ENCODE data around the gene CALM1.

The CALM1 gene

GRCh38 chr14:90397425-90398314, 841 bp downstream of the CALM1 start:
- Histone ChIP-seq H3K4me2 (ENCODE audit: low read depth, low read length, poor library complexity, severe bottlenecking) (peak overlapping the region; percentile 94), H2AFZ (ENCODE audit: low read length) (no peak overlapping the region), H3F3A (ENCODE audit: low read depth) (0 out of 2 replicates have a peak, but pooled peaks cover 8% of the 10 kb centered on the region), H3K27me3 (ENCODE audit: insufficient read depth, low read length, poor library complexity, severe bottlenecking) (no peaks in the 10 kb centered on the region), H4K20me1 (ENCODE audit: insufficient read depth, low read length, poor library complexity, severe bottlenecking) (peaks cover 43% of the 10 kb centered on the region), H3K9ac (ENCODE audit: low read depth, low read length, poor library complexity, severe bottlenecking) (peak overlapping the region; percentile 81), H3K9me3 (ENCODE audit: insufficient read depth, low read depth, low read length) (no peaks in the 10 kb centered on the region), H3K9me2 (replicated peaks; ENCODE audit: low read depth, low read length) (no peaks in the 10 kb centered on the region), H3K4me1 (ENCODE audit: insufficient read depth, low read length, poor library complexity, severe bottlenecking) (peaks cover 39% of the 10 kb centered on the region), H3K36me3 (ENCODE audit: insufficient read depth, low read length) (peaks cover 26% of the 10 kb centered on the region), H3K4me3 (ENCODE audit: low read length, poor library complexity, severe bottlenecking) (peak overlapping the region; percentile 94), H3K79me2 (ENCODE audit: insufficient read depth, low read length) (peaks cover 51% of the 10 kb centered on the region)
- TF ChIP-seq EZH2phosphoT487 (IDR thresholded peaks at IDR 0.05; ENCODE audit: borderline replicate concordance): no peak
- TF ChIP-seq CTCF (conservative IDR thresholded peaks at IDR 0.05; ENCODE audit: low read length): no peak

GRCh38 chr14:90398315-90398839, 1.5 kb downstream of the CALM1 start:
- peak overlapping the region; percentile 81 for H3K9ac ChIP-seq (ENCODE audit: low read depth, low read length, poor library complexity, severe bottlenecking)
- peaks cover 33% of the 10 kb centered on the region for H3K36me3 ChIP-seq (ENCODE audit: insufficient read depth, low read length)
- H3K27me3 ChIP-seq (ENCODE audit: insufficient read depth, low read length, poor library complexity, severe bottlenecking): no peaks in the 10 kb centered on the region
- no peak overlapping the region for H2AFZ ChIP-seq (ENCODE audit: low read length)
- H3K9me2 ChIP-seq (replicated peaks; ENCODE audit: low read depth, low read length): no peaks in the 10 kb centered on the region
- H3K4me3 ChIP-seq (ENCODE audit: low read length, poor library complexity, severe bottlenecking): peak overlapping the region; percentile 94
- H3K9me3 ChIP-seq (ENCODE audit: insufficient read depth, low read depth, low read length): no peaks in the 10 kb centered on the region
- TF ChIP-seq CTCF (conservative IDR thresholded peaks at IDR 0.05; ENCODE audit: low read length): no peak
- no peak for TF ChIP-seq EZH2phosphoT487 (IDR thresholded peaks at IDR 0.05; ENCODE audit: borderline replicate concordance)
- H3K4me2 ChIP-seq (ENCODE audit: low read depth, low read length, poor library complexity, severe bottlenecking): peak overlapping the region; percentile 94
- H4K20me1 ChIP-seq (ENCODE audit: insufficient read depth, low read length, poor library complexity, severe bottlenecking): peaks cover 50% of the 10 kb centered on the region
- H3K4me1 ChIP-seq (ENCODE audit: insufficient read depth, low read length, poor library complexity, severe bottlenecking): peaks cover 40% of the 10 kb centered on the region
- peaks cover 58% of the 10 kb centered on the region for H3K79me2 ChIP-seq (ENCODE audit: insufficient read depth, low read length)
- 0 out of 2 replicates have a peak, but pooled peaks cover 8% of the 10 kb centered on the region for H3F3A ChIP-seq (ENCODE audit: low read depth)

- Histone ChIP-seq H3K9ac (ENCODE audit: low read depth, low read length, poor library complexity, severe bottlenecking) (peak overlapping the region; percentile 81), H4K20me1 (ENCODE audit: insufficient read depth, low read length, poor library complexity, severe bottlenecking) (peaks cover 54% of the 10 kb centered on the region), H3K9me2 (replicated peaks; ENCODE audit: low read depth, low read length) (no peaks in the 10 kb centered on the region), H3K79me2 (ENCODE audit: insufficient read depth, low read length) (peaks cover 59% of the 10 kb centered on the region), H3K4me1 (ENCODE audit: insufficient read depth, low read length, poor library complexity, severe bottlenecking) (peaks cover 40% of the 10 kb centered on the region), H2AFZ (ENCODE audit: low read length) (no peak overlapping the region), H3K9me3 (ENCODE audit: insufficient read depth, low read depth, low read length) (no peaks in the 10 kb centered on the region), H3F3A (ENCODE audit: low read depth) (0 out of 2 replicates have a peak, but pooled peaks cover 8% of the 10 kb centered on the region), H3K4me2 (ENCODE audit: low read depth, low read length, poor library complexity, severe bottlenecking) (peak overlapping the region; percentile 94), H3K4me3 (ENCODE audit: low read length, poor library complexity, severe bottlenecking) (peak overlapping the region; percentile 94), H3K27me3 (ENCODE audit: insufficient read depth, low read length, poor library complexity, severe bottlenecking) (no peaks in the 10 kb centered on the region), H3K36me3 (ENCODE audit: insufficient read depth, low read length) (peaks cover 40% of the 10 kb centered on the region)
- TF ChIP-seq CTCF (conservative IDR thresholded peaks at IDR 0.05; ENCODE audit: low read length): no peak
Measured at GRCh38 chr14:90398841-90399540, 2.2 kb downstream of the CALM1 start.
